Transverse colon (tissue), 4 donors: ENCODE measurements around the gene MYH14.

Experiments used
- EP300 ChIP-seq: sonication (generic); formaldehyde crosslinking; IDR thresholded peaks from one replicate; pipeline ENCODE4 v1.6.1; 2017; ENCODE audit warnings: antibody characterized with exemption, low read depth
- POLR2A ChIP-seq: fragments of 450-650 bp; IDR thresholded peaks from one replicate; pipeline ENCODE4 v1.6.1; 2016; ENCODE audit warnings: antibody characterized with exemption, mild to moderate bottlenecking, moderate library complexity
- POLR2AphosphoS5 ChIP-seq, 3 donors: sonication (generic); formaldehyde crosslinking; IDR thresholded peaks; one replicate each; pipeline ENCODE4 v1.6.1; 2016; ENCODE audit warnings: antibody characterized with exemption in 3 of 3
- TF ChIP-seq, protein P1 (sequence below), 5 experiments: fragments of 200-600 bp in 3 of 5; fragments of 450-650 bp in 2 of 5; sonication (generic) in 3 of 5; IDR thresholded peaks; 1 replicate in 2 of 5; 2 replicates in 3 of 5; pipeline ENCODE4 v1.5.1; 2016 to 2017; ENCODE audit warnings: antibody characterized with exemption in 5 of 5, inconsistent platforms in 3 of 5, mild to moderate bottlenecking in 2 of 5, moderate library complexity in 1 of 5

GRCh38 chr19:50159078-50159477 lies 44.3 kb upstream of the MYH14 start:
- no peak for TF ChIP-seq EP300
- TF ChIP-seq, protein P1, sequence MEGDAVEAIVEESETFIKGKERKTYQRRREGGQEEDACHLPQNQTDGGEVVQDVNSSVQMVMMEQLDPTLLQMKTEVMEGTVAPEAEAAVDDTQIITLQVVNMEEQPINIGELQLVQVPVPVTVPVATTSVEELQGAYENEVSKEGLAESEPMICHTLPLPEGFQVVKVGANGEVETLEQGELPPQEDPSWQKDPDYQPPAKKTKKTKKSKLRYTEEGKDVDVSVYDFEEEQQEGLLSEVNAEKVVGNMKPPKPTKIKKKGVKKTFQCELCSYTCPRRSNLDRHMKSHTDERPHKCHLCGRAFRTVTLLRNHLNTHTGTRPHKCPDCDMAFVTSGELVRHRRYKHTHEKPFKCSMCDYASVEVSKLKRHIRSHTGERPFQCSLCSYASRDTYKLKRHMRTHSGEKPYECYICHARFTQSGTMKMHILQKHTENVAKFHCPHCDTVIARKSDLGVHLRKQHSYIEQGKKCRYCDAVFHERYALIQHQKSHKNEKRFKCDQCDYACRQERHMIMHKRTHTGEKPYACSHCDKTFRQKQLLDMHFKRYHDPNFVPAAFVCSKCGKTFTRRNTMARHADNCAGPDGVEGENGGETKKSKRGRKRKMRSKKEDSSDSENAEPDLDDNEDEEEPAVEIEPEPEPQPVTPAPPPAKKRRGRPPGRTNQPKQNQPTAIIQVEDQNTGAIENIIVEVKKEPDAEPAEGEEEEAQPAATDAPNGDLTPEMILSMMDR (IDR thresholded peaks at IDR 0.05): no peak
- TF ChIP-seq POLR2A: no peak
- no peak for TF ChIP-seq POLR2AphosphoS5 (IDR thresholded peaks at IDR 0.05)
